ENCODE measurements around the gene NDST1. TPM values are rescaled to one million over a fixed set of nuclear protein-coding genes. Genes with fewer than 3 reads are reported as not detected.

The NDST1 gene
- total RNA-seq, 2 experiments from 2014 or later: 2.9 to 3.3 TPM

GRCh38 chr5:150540615-150541396 lies 32.9 kb downstream of the NDST1 start:
- H3K4me3 Mint-ChIP-seq: no peak overlapping the region
- CTCF ChIA-PET: interaction anchor here (0.7 kb wide), 1 partner anchor 83 kb away, joined by 3 read pairs; no protein-coding TSS in a partner anchor
- H3K36me3 Mint-ChIP-seq (ENCODE audit: low read depth): peaks cover 1% of the 10 kb centered on the region
- H3K4me1 Mint-ChIP-seq (ENCODE audit: low read depth): no peaks in the 10 kb centered on the region
- no peaks in the 10 kb centered on the region for H3K27me3 Mint-ChIP-seq
- H3K9me3 Mint-ChIP-seq: no peaks in the 10 kb centered on the region
- H3K27ac Mint-ChIP-seq: no peak overlapping the region
- ATAC-seq: no peak
- POLR2A ChIA-PET: no interaction called here
- no peak for TF ChIP-seq CTCF (IDR thresholded peaks at IDR 0.05)
- no peak for DNase-seq
- intact Hi-C loops (cut with micrococcal nuclease): loop anchor here (5.0 kb wide), 1 partner anchor 79 kb away; no protein-coding TSS in a partner anchor

GRCh38 chr5:150541397-150541675 lies 33.4 kb downstream of the NDST1 start:
- no peaks in the 10 kb centered on the region for H3K9me3 Mint-ChIP-seq
- no peak for TF ChIP-seq CTCF (IDR thresholded peaks at IDR 0.05)
- ATAC-seq: no peak
- H3K27me3 Mint-ChIP-seq: no peaks in the 10 kb centered on the region
- intact Hi-C loops (cut with micrococcal nuclease): loop anchor here (5.0 kb wide), 1 partner anchor 79 kb away; no protein-coding TSS in a partner anchor
- no peaks in the 10 kb centered on the region for H3K4me1 Mint-ChIP-seq (ENCODE audit: low read depth)
- ChIA-PET POLR2A (no interaction called here), CTCF (no interaction called here)
- H3K27ac Mint-ChIP-seq: no peak overlapping the region
- DNase-seq: no peak
- no peak overlapping the region for H3K4me3 Mint-ChIP-seq
- H3K36me3 Mint-ChIP-seq (ENCODE audit: low read depth): peaks cover 1% of the 10 kb centered on the region

GRCh38 chr5:150541895-150542294 lies 34.0 kb downstream of the NDST1 start:
- H3K27me3 Mint-ChIP-seq: no peaks in the 10 kb centered on the region
- H3K4me1 Mint-ChIP-seq (ENCODE audit: low read depth): no peaks in the 10 kb centered on the region
- H3K27ac Mint-ChIP-seq: no peak overlapping the region
- intact Hi-C loops (cut with micrococcal nuclease): loop anchor here (5.0 kb wide), 1 partner anchor 80 kb away; no protein-coding TSS in a partner anchor
- DNase-seq (no peak), ATAC-seq (no peak)
- no peak for TF ChIP-seq CTCF (IDR thresholded peaks at IDR 0.05)
- peaks cover under 1% of the 10 kb centered on the region for H3K36me3 Mint-ChIP-seq (ENCODE audit: low read depth)
- no peak overlapping the region for H3K4me3 Mint-ChIP-seq
- ChIA-PET CTCF (no interaction called here), POLR2A (no interaction called here)
- H3K9me3 Mint-ChIP-seq: no peaks in the 10 kb centered on the region

GRCh38 chr5:150542933-150543445 lies 35.1 kb downstream of the NDST1 start:
- ChIA-PET POLR2A (interaction anchor here (0.5 kb wide), 1 partner anchor 70 kb away, joined by 3 read pairs; no protein-coding TSS in a partner anchor), CTCF (interaction anchor here (1.0 kb wide), 1 partner anchor 10 kb away, joined by 3 read pairs; no protein-coding TSS in a partner anchor)
- Mint-ChIP-seq H3K9me3 (no peaks in the 10 kb centered on the region), H3K27me3 (no peaks in the 10 kb centered on the region), H3K36me3 (ENCODE audit: low read depth) (no peaks in the 10 kb centered on the region), H3K27ac (no peak overlapping the region), H3K4me1 (ENCODE audit: low read depth) (no peaks in the 10 kb centered on the region), H3K4me3 (no peak overlapping the region)
- ATAC-seq (no peak), DNase-seq (no peak)
- intact Hi-C loops (cut with micrococcal nuclease): loop anchor here (5.0 kb wide), 1 partner anchor 81 kb away; no protein-coding TSS in a partner anchor
- no peak for TF ChIP-seq CTCF (IDR thresholded peaks at IDR 0.05)

GRCh38 chr5:150544611-150545219 lies 36.8 kb downstream of the NDST1 start:
- no peak overlapping the region for H3K4me3 Mint-ChIP-seq
- CTCF ChIA-PET: interaction anchor here (0.7 to 2.7 kb wide), 20 partner anchors 10 to 157 kb away, joined by 3 to 22 read pairs (median 4); partner anchors contain the start of genes RBM22 and RPS14
- H3K27ac Mint-ChIP-seq: no peak overlapping the region
- H3K4me1 Mint-ChIP-seq (ENCODE audit: low read depth): no peaks in the 10 kb centered on the region
- H3K9me3 Mint-ChIP-seq: no peaks in the 10 kb centered on the region
- TF ChIP-seq CTCF (IDR thresholded peaks at IDR 0.05): peak; percentile 81
- intact Hi-C loops (cut with micrococcal nuclease): loop anchor here (5.0 kb wide), 1 partner anchor 82 kb away; no protein-coding TSS in a partner anchor
- H3K27me3 Mint-ChIP-seq: no peaks in the 10 kb centered on the region
- DNase-seq: peak; percentile 86
- peak; percentile 100 for ATAC-seq
- H3K36me3 Mint-ChIP-seq (ENCODE audit: low read depth): no peaks in the 10 kb centered on the region
- POLR2A ChIA-PET: no interaction called here

All from activated CD8-positive, alpha-beta T cell treated with anti-CD3 and anti-CD28 coated beads for 36 hours (primary cell).